ENCODE measurements around the gene ICE1. TPM values are rescaled to one million over a fixed set of nuclear protein-coding genes. Genes with fewer than 3 reads are reported as not detected.
"Not testable (repeated sequence)": the region's sequence is repeated elsewhere in the genome, so short reads cannot be mapped to it uniquely, and the experiment has no call there.

ICE1 gene
- polyA plus RNA-seq, 1 donor = 41.5 TPM

- DNase-seq = peak; percentile 63
These were observed 69.8 kb downstream of the ICE1 start for GRCh38 chr5:5492087-5492933.

DNA sequence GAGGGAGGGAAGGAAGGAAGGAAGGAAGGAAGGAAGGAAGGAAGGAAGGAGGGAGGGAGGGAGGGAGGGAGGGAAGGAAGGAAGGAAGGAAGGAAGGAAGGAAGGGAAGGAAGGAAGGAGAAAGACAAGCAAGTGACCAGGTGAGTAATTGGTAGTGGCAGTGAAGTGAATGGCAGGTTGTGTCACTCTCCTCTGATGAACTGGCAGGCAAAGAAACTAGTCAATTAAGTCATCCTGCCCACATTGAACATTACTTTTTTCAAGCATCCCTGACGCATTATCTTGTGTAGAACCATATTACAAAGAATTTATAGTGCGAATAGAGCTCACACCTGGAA is 70.4 kb downstream of the ICE1 start:
- DNase-seq = not testable (repeated sequence)

GRCh38 chr5:5494489-5495402 is 72.3 kb downstream of the ICE1 start:
- peak; percentile 39 for DNase-seq

GRCh38 chr5:5497152-5497788 is 74.8 kb downstream of the ICE1 start:
- DNase-seq = peak; percentile 53

GRCh38 chr5:5499442-5499841 is 77.0 kb downstream of the ICE1 start:
- no peak for DNase-seq

DNA sequence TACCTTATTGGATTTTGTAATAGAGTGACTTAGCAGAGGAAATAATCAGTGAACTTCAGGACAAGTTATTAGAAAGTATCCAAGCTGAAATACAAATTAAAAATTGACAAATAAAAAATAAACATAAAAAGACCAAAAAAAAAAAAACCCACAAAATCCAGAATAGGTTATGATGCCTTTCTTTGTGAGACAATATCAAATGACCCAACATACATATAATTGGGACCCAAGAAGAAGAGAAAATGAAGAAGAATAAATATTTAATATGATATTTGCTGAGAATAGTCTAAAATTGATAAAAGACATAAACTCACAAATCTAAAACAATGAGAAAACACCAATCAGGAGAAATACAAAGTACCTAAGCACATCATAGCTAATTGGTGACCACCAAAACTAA is 81.8 kb downstream of the ICE1 start:
- DNase-seq = no peak

DNA sequence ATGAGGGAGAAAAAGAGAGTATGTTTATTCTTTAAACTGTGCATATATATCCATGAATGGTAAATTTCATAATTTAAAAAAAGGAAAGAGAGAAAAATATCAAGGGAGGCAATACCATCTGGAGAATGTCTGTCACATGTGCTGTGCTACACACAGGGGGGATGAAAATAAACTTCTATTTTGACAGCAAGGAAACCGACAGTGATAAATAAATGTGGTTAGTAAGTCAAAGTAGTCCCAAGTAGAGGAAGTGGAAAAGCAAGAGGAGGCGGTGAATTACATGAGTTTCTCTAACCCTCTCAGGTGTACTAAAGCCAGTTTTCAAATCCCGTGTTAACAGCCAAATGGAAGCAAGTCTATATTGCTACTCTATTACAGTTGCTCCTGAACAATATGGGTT is 83.3 kb downstream of the ICE1 start:
- no peak for DNase-seq

GRCh38 chr5:5508391-5508790 is 85.9 kb downstream of the ICE1 start:
- DNase-seq = no peak

- DNase-seq = no peak
These were observed 89.5 kb downstream of the ICE1 start for GRCh38 chr5:5511904-5512416.

DNA sequence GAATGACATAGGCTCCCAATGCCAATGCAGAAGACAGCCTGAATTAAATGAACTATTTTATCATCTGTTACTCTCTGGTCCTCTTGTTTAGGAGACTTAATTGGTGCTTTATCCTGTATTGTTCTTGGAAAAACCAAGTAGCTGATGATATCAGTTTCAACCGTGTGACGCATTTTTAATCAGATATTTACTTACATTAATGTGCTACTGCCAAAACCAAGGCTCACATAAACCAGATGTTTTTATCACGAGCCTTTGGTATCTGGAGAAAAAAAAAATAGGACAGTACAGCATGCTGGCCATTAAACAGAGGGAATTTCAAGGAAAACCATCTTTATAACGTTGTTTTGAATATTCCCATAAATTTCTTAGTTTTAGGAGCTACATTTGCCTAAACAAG is 90.1 kb downstream of the ICE1 start:
- DNase-seq = no peak

DNA sequence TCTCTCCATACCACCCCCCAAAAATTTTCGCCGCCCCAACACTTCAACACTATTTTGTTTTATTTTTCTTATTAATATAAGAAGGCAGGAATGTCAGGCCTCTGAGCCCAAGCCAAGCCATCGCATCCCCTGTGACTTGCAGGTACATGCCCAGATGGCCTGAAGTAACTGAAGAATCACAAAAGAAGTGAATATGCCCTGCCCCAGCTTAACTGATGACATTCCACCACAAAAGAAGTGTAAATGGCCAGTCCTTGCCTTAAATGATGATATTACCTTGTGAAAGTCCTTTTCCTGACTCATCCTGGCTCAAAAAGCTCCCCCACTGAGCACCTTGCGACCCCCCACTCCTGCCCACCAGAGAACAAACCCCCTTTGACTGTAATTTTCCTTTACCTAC is 98.1 kb downstream of the ICE1 start:
- DNase-seq = not testable (repeated sequence)

- DNase-seq = no peak
These were observed 98.6 kb downstream of the ICE1 start for GRCh38 chr5:5521029-5521428.

DNA sequence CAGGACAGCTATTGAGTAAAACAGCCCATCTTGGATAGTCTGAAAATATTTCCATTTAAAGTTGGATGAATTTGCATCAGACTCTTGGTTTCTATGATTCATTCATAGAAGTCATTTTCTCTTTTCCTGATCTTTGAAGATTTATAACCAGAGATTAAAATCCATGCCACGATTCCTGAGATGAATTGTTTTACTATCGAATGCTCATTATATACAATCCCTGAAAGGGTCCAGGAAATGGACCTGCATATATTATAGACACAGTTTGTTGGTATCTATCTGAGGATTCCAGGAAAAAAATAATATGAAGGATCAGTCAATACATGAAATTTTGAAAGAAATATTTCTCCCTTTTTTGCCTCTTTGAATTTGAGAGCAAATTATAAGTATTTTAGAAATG is 99.0 kb downstream of the ICE1 start:
- DNase-seq = no peak

- no peak for DNase-seq
These were observed 99.9 kb downstream of the ICE1 start for GRCh38 chr5:5522336-5522735.

GRCh38 chr5:5523066-5523505 is 100.6 kb downstream of the ICE1 start:
- peak; percentile 2 for DNase-seq

GRCh38 chr5:5524327-5524726 is 101.8 kb downstream of the ICE1 start:
- no peak for DNase-seq

DNA sequence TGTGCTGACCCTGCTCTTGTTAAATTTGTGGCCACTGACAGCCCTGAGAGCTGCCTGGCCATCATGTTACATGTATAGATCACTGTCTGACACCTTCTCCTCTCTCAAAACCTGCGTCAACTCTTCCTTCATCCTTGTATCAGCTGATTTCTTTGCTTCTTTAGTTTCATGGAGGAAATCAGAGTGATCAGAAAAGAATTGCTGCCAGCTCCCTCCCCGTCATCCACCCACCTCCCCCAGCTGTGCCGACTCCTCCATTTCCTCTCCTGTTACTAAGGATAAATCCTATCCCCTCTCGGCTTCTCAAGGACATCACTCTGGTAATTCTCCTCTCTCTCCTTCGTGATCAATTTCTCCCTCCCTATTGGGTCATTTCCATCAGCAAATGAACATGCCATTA is 108.9 kb downstream of the ICE1 start:
- DNase-seq = peak; percentile 1

GRCh38 chr5:5532306-5533076 is 110.0 kb downstream of the ICE1 start:
- DNase-seq = no peak

DNA sequence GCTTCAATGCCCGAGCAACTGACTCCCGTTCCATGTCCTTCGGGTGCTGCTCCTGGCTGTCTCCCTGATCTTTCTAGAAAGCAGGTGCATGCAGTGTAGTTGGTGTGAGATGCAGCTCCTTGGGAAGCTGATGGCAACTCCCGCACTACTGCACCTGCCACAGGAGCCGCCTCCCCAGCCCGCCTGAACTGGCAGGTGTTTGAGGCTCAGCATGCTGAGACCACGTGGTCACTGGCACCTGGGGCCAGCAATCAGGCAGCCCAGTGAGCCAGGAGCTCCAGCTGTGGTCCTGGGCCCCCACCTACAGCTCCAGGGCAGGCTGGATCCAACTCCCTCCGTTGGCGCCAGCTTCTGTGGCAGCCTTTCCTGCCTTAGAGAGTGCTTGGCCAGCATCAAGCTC is 111.5 kb downstream of the ICE1 start:
- DNase-seq = no peak

DNA sequence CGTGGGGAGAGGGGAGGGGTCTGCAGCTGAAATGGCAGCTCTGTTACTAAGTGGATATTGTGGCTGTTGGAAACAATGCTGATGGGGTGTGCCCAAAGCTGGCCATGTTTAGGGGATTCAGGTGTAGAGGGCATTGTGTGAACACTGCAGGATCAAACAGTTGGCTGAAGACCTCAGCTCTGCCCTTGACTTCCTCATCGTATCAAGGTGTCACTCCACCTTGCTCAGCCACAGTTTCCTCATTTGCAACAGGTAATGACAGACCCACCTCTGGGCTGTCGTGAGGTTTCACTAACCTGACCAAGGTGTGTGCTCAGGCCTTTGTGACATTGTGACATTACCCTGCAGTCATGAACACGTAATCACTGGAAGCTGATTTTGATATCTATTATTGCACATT is 111.9 kb downstream of the ICE1 start:
- no peak for DNase-seq

DNA sequence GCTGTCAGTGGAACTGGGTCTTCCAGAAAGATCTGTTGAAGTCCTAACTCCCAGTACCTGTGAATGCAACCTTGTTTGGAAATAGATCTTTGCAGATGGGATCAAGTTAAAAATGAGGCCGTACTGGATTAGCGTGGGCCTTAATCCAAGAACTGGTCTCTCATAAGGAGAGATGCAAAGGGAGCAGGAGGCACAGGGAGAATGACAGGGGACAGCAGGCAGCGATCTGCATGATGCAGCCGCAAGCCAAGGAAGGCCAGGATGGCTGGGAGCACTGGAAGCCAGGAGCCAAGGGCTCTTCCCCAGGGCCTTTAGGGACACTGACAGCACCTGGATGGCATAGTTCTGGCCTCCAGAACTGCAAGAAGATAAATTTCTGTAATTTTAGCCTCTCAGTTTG is 114.4 kb downstream of the ICE1 start:
- no peak for DNase-seq

DNA sequence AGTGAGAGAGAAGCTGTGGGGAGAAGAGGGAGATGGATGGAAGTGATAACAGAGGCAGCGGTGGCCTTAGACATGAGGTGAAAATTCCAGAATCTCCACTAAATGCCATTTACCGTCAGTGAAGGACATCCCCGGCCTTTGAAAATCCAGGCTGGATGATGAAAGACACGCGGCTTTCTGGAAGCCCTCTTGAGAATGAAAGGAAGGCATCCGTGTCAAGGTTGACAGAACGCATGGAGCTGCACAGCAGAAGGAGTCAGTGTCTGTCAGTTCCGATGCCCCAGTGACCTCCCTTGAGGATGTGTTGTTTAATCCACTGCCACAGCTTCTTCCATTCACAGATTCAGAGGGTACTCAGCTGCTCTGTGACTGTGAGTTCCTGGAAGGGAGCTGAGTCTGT is 114.9 kb downstream of the ICE1 start:
- no peak for DNase-seq

Measured in left kidney (tissue), 2 donors.